GM12872 (cell line): ENCODE data around the gene LIN52.

ENCODE experiments used
- CTCF ChIP-seq: IDR thresholded peaks from 3 replicates; pipeline ENCODE4 v1.5.1; 2011; ENCODE audit warnings: low read depth, mild to moderate bottlenecking, low read length, moderate library complexity; ENCODE audit not compliant: insufficient read depth

LIN52 gene

GRCh38 chr14:74245292-74245691, 160.5 kb downstream of the LIN52 start:
- TF ChIP-seq CTCF = no peak

- TF ChIP-seq CTCF = no peak
Observed at GRCh38 chr14:74246542-74246941, 161.8 kb downstream of the LIN52 start.

- TF ChIP-seq CTCF = no peak
Observed at GRCh38 chr14:74248017-74248416, 163.3 kb downstream of the LIN52 start.

GRCh38 chr14:74249433-74250375, 164.9 kb downstream of the LIN52 start:
- no peak for TF ChIP-seq CTCF
